ENCODE results near the gene TBL3. TPM values are rescaled to one million over a fixed set of nuclear protein-coding genes. Genes with fewer than 3 reads are reported as not detected.

The TBL3 gene
- total and polyA plus RNA-seq, 8 donors, result 14.7 to 63.7 (median 21.4) TPM

DNA sequence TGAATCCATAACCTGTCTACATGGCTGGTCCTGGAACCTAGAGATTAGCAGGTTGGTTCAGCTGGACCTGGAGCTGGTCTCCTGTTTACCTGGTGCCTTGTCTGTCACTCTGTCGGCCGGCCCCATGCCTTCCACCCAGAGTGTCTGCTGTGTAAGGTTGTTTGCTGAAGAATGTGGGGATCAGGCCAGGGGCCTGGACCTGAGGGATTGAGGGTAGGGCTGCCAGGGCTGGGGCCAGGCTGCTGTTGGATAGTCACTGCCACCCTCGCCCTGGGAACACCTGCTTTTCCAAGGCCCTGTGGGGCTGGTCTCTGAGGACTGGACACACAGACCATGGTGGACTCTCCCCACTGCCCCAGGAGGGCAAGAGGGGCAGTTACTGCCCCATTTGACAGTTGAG is 56.3 kb downstream of the TBL3 start:
- no peak for ATAC-seq
- Histone ChIP-seq H3K4me3 (peak overlapping the region in 2 of 4 donors; percentile 64 to 66), H3K36me3 (no peaks in the 10 kb centered on the region), H3K27ac (no peak overlapping the region), H3K27me3 (no peaks in the 10 kb centered on the region), H3K9me3 (no peaks in the 10 kb centered on the region), H3K4me1 (no peaks in the 10 kb centered on the region)
- TF ChIP-seq, protein P1, sequence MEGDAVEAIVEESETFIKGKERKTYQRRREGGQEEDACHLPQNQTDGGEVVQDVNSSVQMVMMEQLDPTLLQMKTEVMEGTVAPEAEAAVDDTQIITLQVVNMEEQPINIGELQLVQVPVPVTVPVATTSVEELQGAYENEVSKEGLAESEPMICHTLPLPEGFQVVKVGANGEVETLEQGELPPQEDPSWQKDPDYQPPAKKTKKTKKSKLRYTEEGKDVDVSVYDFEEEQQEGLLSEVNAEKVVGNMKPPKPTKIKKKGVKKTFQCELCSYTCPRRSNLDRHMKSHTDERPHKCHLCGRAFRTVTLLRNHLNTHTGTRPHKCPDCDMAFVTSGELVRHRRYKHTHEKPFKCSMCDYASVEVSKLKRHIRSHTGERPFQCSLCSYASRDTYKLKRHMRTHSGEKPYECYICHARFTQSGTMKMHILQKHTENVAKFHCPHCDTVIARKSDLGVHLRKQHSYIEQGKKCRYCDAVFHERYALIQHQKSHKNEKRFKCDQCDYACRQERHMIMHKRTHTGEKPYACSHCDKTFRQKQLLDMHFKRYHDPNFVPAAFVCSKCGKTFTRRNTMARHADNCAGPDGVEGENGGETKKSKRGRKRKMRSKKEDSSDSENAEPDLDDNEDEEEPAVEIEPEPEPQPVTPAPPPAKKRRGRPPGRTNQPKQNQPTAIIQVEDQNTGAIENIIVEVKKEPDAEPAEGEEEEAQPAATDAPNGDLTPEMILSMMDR (IDR thresholded peaks at IDR 0.05), result no peak
- DNase-seq, result peak in 2 of 6 donors; percentile 12 to 57
- no peak for FAIRE-seq
- WGBS, 2 donors, result 40 to 44% methylated on average over 3 of the region's 3 CpGs
- intact Hi-C loops (cut with DNase I), result loop anchor here in 1 of 3 donors (5.0 kb wide), 1 partner anchor 114 kb away; no protein-coding TSS in a partner anchor

GRCh38 chr16:2028620-2029220 is 56.9 kb downstream of the TBL3 start:
- Histone ChIP-seq H3K27ac (no peak overlapping the region), H3K36me3 (no peaks in the 10 kb centered on the region), H3K4me3 (no peak overlapping the region), H3K9me3 (no peaks in the 10 kb centered on the region), H3K4me1 (no peaks in the 10 kb centered on the region), H3K27me3 (no peaks in the 10 kb centered on the region)
- intact Hi-C loops (cut with DNase I), result loop anchor here in 1 of 3 donors (5.0 kb wide), 1 partner anchor 114 kb away; no protein-coding TSS in a partner anchor
- no peak for FAIRE-seq
- peak in 1 of 6 donors; percentile 20 for DNase-seq
- WGBS, 2 donors, result 82 to 85% methylated on average over 18 of the region's 18 CpGs
- no peak for ATAC-seq
- TF ChIP-seq, protein P1 (IDR thresholded peaks at IDR 0.05), result no peak

- DNase-seq (peak in 2 of 6 donors; percentile 39 to 73), ATAC-seq (no peak), FAIRE-seq (no peak)
- H3K9me3 ChIP-seq, result no peaks in the 10 kb centered on the region
- H3K27ac ChIP-seq, result no peak overlapping the region
- H3K36me3 ChIP-seq, result no peaks in the 10 kb centered on the region
- whole genome bisulfite sequencing, 2 donors, result 88 to 94% methylated on average over 21 to 22 of the region's 22 CpGs
- no peaks in the 10 kb centered on the region for H3K4me1 ChIP-seq
- TF ChIP-seq, protein P1 (IDR thresholded peaks at IDR 0.05), result no peak
- no peaks in the 10 kb centered on the region for H3K27me3 ChIP-seq
- intact Hi-C loops (cut with DNase I), result loop anchor here in 1 of 3 donors (5.0 kb wide), 1 partner anchor 113 kb away; no protein-coding TSS in a partner anchor
- H3K4me3 ChIP-seq, result no peak overlapping the region
Measured at GRCh38 chr16:2029350-2029749, 57.5 kb downstream of the TBL3 start.

- TF ChIP-seq, protein P1 (IDR thresholded peaks at IDR 0.05), result no peak
- H3K27me3 ChIP-seq, result no peaks in the 10 kb centered on the region
- peak in 1 of 6 donors; percentile 26 for DNase-seq
- no peak for FAIRE-seq
- H3K4me1 ChIP-seq, result no peaks in the 10 kb centered on the region
- intact Hi-C loops (cut with DNase I), result no loop called here
- ATAC-seq, result no peak
- H3K36me3 ChIP-seq, result no peaks in the 10 kb centered on the region
- 87 to 93% methylated on average over 11 of the region's 11 CpGs for WGBS, 2 donors
- no peaks in the 10 kb centered on the region for H3K9me3 ChIP-seq
- H3K27ac ChIP-seq, result no peak overlapping the region
- H3K4me3 ChIP-seq, result no peak overlapping the region
Measured at GRCh38 chr16:2030036-2030435, 58.2 kb downstream of the TBL3 start.

DNA sequence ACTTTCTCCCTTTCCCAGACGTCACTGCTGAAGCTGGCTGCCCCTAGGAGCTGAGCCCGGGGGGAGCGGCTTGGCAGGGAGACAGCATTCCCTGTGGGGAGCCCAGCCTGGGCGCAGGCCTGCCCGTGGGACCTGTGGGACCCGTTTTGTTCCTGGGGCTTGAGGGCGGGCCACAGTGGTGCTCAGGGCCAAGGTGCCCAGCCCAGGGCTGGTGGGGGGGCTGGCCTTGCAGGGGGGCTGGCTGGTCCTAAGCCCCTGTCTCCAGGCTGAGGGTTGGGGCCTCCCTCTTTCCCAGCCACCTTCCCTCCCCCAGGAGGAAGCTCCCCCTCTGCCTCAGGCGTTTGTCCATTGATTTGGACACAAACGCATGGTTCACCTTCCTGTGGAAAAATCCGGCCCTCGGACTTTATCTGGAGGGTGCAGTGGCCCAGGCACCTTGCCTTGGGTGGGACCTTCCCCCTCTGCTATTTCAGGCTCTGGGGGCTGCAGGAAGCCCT is 59.3 kb downstream of the TBL3 start:
- Histone ChIP-seq H3K4me3 (no peak overlapping the region), H3K27me3 (no peaks in the 10 kb centered on the region), H3K9me3 (no peaks in the 10 kb centered on the region), H3K4me1 (no peaks in the 10 kb centered on the region), H3K36me3 (no peaks in the 10 kb centered on the region), H3K27ac (no peak overlapping the region)
- intact Hi-C loops (cut with DNase I), result no loop called here
- TF ChIP-seq, protein P1 (IDR thresholded peaks at IDR 0.05), result no peak
- ATAC-seq (no peak), FAIRE-seq (no peak), DNase-seq (peak in 1 of 6 donors; percentile 34)
- 78 to 87% methylated on average over 10 to 11 of the region's 11 CpGs for WGBS, 2 donors
